Neural cell (in vitro differentiated cells): ENCODE results near the gene C18orf54. TPM values are rescaled to one million over a fixed set of nuclear protein-coding genes. Genes with fewer than 3 reads are reported as not detected.

Experiments
- H2AFZ ChIP-seq: fragments of 200-600, 300-800 bp; sonication (generic), shearing (Covaris generic); 2 replicates; pipeline ENCODE4 v1.6.0; 2014; ENCODE audit warnings: low read depth, mild to moderate bottlenecking, antibody characterized with exemption, low read length, moderate library complexity
- H3F3A ChIP-seq: fragments of 200-600 bp; shearing (Covaris generic); 2 replicates; pipeline ENCODE4 v1.6.1; 2016; ENCODE audit warnings: mild to moderate bottlenecking, moderate library complexity, mixed read lengths, antibody characterized with exemption, low read length; ENCODE audit not compliant: insufficient read depth, poor library complexity, severe bottlenecking
- H3K27ac ChIP-seq: fragments of 200-600, 300-800 bp; sonication (generic), shearing (Covaris generic); 2 replicates; pipeline ENCODE4 v1.5.1; 2014; ENCODE audit warnings: mild to moderate bottlenecking, low read length, moderate library complexity
- H3K27me3 ChIP-seq: fragments of 300-800, 200-600 bp; sonication (generic), shearing (Covaris generic); 2 replicates; pipeline ENCODE4 v1.6.0; 2014; ENCODE audit warnings: mild to moderate bottlenecking, low read depth, low read length, moderate library complexity; ENCODE audit not compliant: insufficient read depth
- H3K36me3 ChIP-seq: fragments of 300-800, 200-600 bp; sonication (generic), shearing (Covaris generic); 2 replicates; pipeline ENCODE4 v1.5.1; 2014; ENCODE audit warnings: mild to moderate bottlenecking, antibody characterized with exemption, low read length, moderate library complexity; ENCODE audit not compliant: insufficient read depth
- H3K4me2 ChIP-seq: fragments of 300-800, 200-600 bp; sonication (generic), shearing (Covaris generic); 2 replicates; pipeline ENCODE4 v1.6.0; 2014; ENCODE audit warnings: mild to moderate bottlenecking, low read length
- H3K4me3 ChIP-seq: fragments of 300-800, 200-600 bp; sonication (generic), shearing (Covaris generic); 2 replicates; pipeline ENCODE4 v1.5.1; 2014; ENCODE audit warnings: mild to moderate bottlenecking, low read length, moderate library complexity
- H3K79me2 ChIP-seq: fragments of 200-600 bp; shearing (Covaris generic); replicated peaks from 2 replicates; pipeline ENCODE4 v1.6.0; 2014; ENCODE audit warnings: mild to moderate bottlenecking, low read length, moderate library complexity; ENCODE audit not compliant: insufficient read depth
- H3K9ac ChIP-seq: fragments of 300-800, 200-600 bp; sonication (generic), shearing (Covaris generic); 2 replicates; pipeline ENCODE4 v1.6.1; 2016; ENCODE audit warnings: mild to moderate bottlenecking, low read length, mixed read lengths
- H3K9me2 ChIP-seq: fragments of 200-600 bp; shearing (Covaris generic); 2 replicates; pipeline ENCODE4 v1.6.1; 2016; ENCODE audit warnings: mild to moderate bottlenecking, low read length, mixed read lengths; ENCODE audit not compliant: insufficient read depth
- H3K9me3 ChIP-seq: fragments of 200-600, 300-800 bp; sonication (generic), shearing (Covaris generic); 2 replicates; pipeline ENCODE4 v1.6.1; 2016; ENCODE audit warnings: mild to moderate bottlenecking, mixed run types, low read length, moderate library complexity, mixed read lengths
- H4K20me1 ChIP-seq: fragments of 200-600 bp; shearing (Covaris generic); 2 replicates; pipeline ENCODE4 v1.6.1; 2016; ENCODE audit warnings: mild to moderate bottlenecking, mixed run types; ENCODE audit not compliant: insufficient read depth
- CTCF ChIP-seq: fragments of 450-650 bp; IDR thresholded peaks from 2 replicates; pipeline ENCODE4 v1.5.1; 2014; ENCODE audit warnings: antibody characterized with exemption, mild to moderate bottlenecking, moderate library complexity; ENCODE audit not compliant: poor library complexity, severe bottlenecking
- EP300 ChIP-seq: fragments of 450-650 bp; conservative IDR thresholded peaks from 2 replicates; pipeline ENCODE4 v1.6.1; 2014; ENCODE audit warnings: antibody characterized with exemption, mild to moderate bottlenecking, moderate library complexity; ENCODE audit not compliant: poor library complexity, severe bottlenecking
- EZH2 ChIP-seq: fragments of 200-600, 300-800 bp; shearing (Covaris generic), sonication (generic); IDR thresholded peaks from 2 replicates; pipeline ENCODE4 v1.6.1; 2014; ENCODE audit warnings: antibody characterized with exemption, low read length, borderline replicate concordance, mild to moderate bottlenecking; ENCODE audit not compliant: insufficient read depth, poor library complexity, severe bottlenecking
- MXI1 ChIP-seq: fragments of 450-650 bp; conservative IDR thresholded peaks from 2 replicates; pipeline ENCODE4 v1.6.1; 2014; ENCODE audit warnings: antibody characterized with exemption, mild to moderate bottlenecking; ENCODE audit not compliant: poor library complexity, severe bottlenecking
- POLR2AphosphoS5 ChIP-seq: IDR thresholded peaks from 2 replicates; pipeline ENCODE4 v1.6.1; 2012
- RAD21 ChIP-seq: fragments of 450-650 bp; conservative IDR thresholded peaks from 2 replicates; pipeline ENCODE4 v1.6.1; 2014; ENCODE audit warnings: antibody characterized with exemption, mild to moderate bottlenecking, moderate library complexity
- REST ChIP-seq: IDR thresholded peaks from 2 replicates; pipeline ENCODE4 v1.6.1; 2012; ENCODE audit warnings: borderline replicate concordance
- SMC3 ChIP-seq: fragments of 450-650 bp; conservative IDR thresholded peaks from 2 replicates; pipeline ENCODE4 v1.6.1; 2014; ENCODE audit warnings: antibody characterized with exemption, mild to moderate bottlenecking, moderate library complexity; ENCODE audit not compliant: poor library complexity
- TAF1 ChIP-seq: IDR thresholded peaks from 2 replicates; pipeline ENCODE4 v1.6.1; 2012; ENCODE audit warnings: low read depth
- polyA plus RNA-seq: library from polyadenylated mRNA; depleted of rRNA; stranded (reverse); fragments of >200 nt; gene quantifications from 2 replicates; pipeline ENCODE4 v1.2.3, GENCODE V29; 2014

Gene C18orf54
- polyA plus RNA-seq, 1 donor from 2014 or later, result 2.2 TPM

GRCh38 chr18:54329787-54330186 lies 27.9 kb upstream of the C18orf54 start:
- Histone ChIP-seq H2AFZ (no peak overlapping the region), H3K4me2 (no peak overlapping the region), H3K36me3 (no peaks in the 10 kb centered on the region), H3K79me2 (no peaks in the 10 kb centered on the region), H3K27me3 (no peaks in the 10 kb centered on the region), H3K9me3 (no peaks in the 10 kb centered on the region), H3K27ac (no peak overlapping the region), H4K20me1 (no peaks in the 10 kb centered on the region), H3F3A (no peaks in the 10 kb centered on the region), H3K9ac (no peak overlapping the region), H3K4me3 (no peak overlapping the region), H3K9me2 (no peaks in the 10 kb centered on the region)
- TF ChIP-seq SMC3 (no peak), TAF1 (no peak), MXI1 (no peak), EZH2 (no peak), REST (no peak), EP300 (no peak), RAD21 (no peak), POLR2AphosphoS5 (no peak), CTCF (no peak)

GRCh38 chr18:54330768-54331548 lies 26.7 kb upstream of the C18orf54 start:
- H3K27ac ChIP-seq, result no peak overlapping the region
- H3K9ac ChIP-seq, result no peak overlapping the region
- H3K9me3 ChIP-seq, result no peaks in the 10 kb centered on the region
- H3K4me2 ChIP-seq, result no peak overlapping the region
- H3K36me3 ChIP-seq, result no peaks in the 10 kb centered on the region
- no peaks in the 10 kb centered on the region for H3K9me2 ChIP-seq
- no peak overlapping the region for H3K4me3 ChIP-seq
- H2AFZ ChIP-seq, result no peak overlapping the region
- TF ChIP-seq CTCF, result peak; percentile 23
- no peak for TF ChIP-seq MXI1
- H3F3A ChIP-seq, result no peaks in the 10 kb centered on the region
- H3K79me2 ChIP-seq, result no peaks in the 10 kb centered on the region
- no peaks in the 10 kb centered on the region for H4K20me1 ChIP-seq
- H3K27me3 ChIP-seq, result no peaks in the 10 kb centered on the region
